Fibroblast of pulmonary artery (primary cell): Measurements from ENCODE around the gene NBAS.
"Not testable (repeated sequence)": the region's sequence is repeated elsewhere in the genome, so short reads cannot be mapped to it uniquely, and the experiment has no call there.

Experiments used
- DNase-seq: peaks from one replicate; pipeline ENCODE4 v3.0.0-alpha.2; 2010; ENCODE audit warnings: low read depth
- H3K4me3 ChIP-seq: replicated peaks from 2 replicates; pipeline ENCODE4 v1.5.1; 2011; ENCODE audit warnings: low read depth, mild to moderate bottlenecking, control low read depth, low read length, moderate library complexity
- CTCF ChIP-seq: IDR thresholded peaks from 2 replicates; pipeline ENCODE4 v1.5.1; 2011; ENCODE audit warnings: mild to moderate bottlenecking, control low read depth, low read length, inconsistent platforms; ENCODE audit errors: missing control alignments

The NBAS gene

GRCh38 chr2:15220603-15221002 lies 340.5 kb downstream of the NBAS start:
- no peak overlapping the region for H3K4me3 ChIP-seq
- TF ChIP-seq CTCF, result no peak
- no peak for DNase-seq

GRCh38 chr2:15218423-15219086 lies 342.6 kb downstream of the NBAS start:
- H3K4me3 ChIP-seq, result no peak overlapping the region
- no peak for DNase-seq
- no peak for TF ChIP-seq CTCF

GRCh38 chr2:15212249-15212648 lies 348.9 kb downstream of the NBAS start:
- no peak for DNase-seq
- H3K4me3 ChIP-seq, result no peak overlapping the region
- TF ChIP-seq CTCF, result no peak

GRCh38 chr2:15210542-15210941 lies 350.6 kb downstream of the NBAS start:
- DNase-seq, H3K4me3 ChIP-seq: not testable (repeated sequence)

- DNase-seq, result no peak
- no peak for TF ChIP-seq CTCF
Measured at GRCh38 chr2:15206419-15206818, 354.7 kb downstream of the NBAS start.

GRCh38 chr2:15205562-15205961 lies 355.6 kb downstream of the NBAS start:
- DNase-seq, result no peak
- H3K4me3 ChIP-seq, result no peak overlapping the region
- TF ChIP-seq CTCF, result no peak

More at GRCh38 chr2:15206419-15206818, 354.7 kb downstream of the NBAS start:
- H3K4me3 ChIP-seq, result no peak overlapping the region

- no peak for DNase-seq
- H3K4me3 ChIP-seq, result no peak overlapping the region
- no peak for TF ChIP-seq CTCF
Measured at GRCh38 chr2:15201009-15201408, 360.1 kb downstream of the NBAS start.
